Adrenal gland (tissue), 12 donors: ENCODE results near the gene ASB2. TPM values are rescaled to one million over a fixed set of nuclear protein-coding genes. Genes with fewer than 3 reads are reported as not detected.

Experiments
- DNase-seq, 7 donors: peaks; one replicate each; pipeline ENCODE4 v3.0.0-alpha.2; 2019 to 2020
- H3K27ac ChIP-seq, 5 donors: fragments of 200-600 bp; sonication (generic) in 4 of 5; 1 replicate in 3 of 5; 2 replicates in 2 of 5; pipeline versions ENCODE4 v1.5.1 to v1.8.0; 2016 to 2020; ENCODE audit warnings: mild to moderate bottlenecking in 1 of 5
- H3K27me3 ChIP-seq: fragments of 200-600 bp; 2 replicates; pipeline ENCODE4 v1.8.0; 2021
- H3K36me3 ChIP-seq, 2 donors: fragments of 200-600 bp; replicated peaks in 1 of 2; 1 replicate in 1 of 2; 2 replicates in 1 of 2; pipeline versions ENCODE4 v1.5.1 to v1.8.0; 2018 to 2022
- H3K4me1 ChIP-seq, 2 donors: fragments of 200-600 bp; replicated peaks in 1 of 2; 1 replicate in 1 of 2; 2 replicates in 1 of 2; pipeline versions ENCODE4 v1.5.1 to v1.8.0; 2018 to 2021
- H3K4me3 ChIP-seq, 4 donors: fragments of 200-600 bp; sonication (generic) in 3 of 4; one replicate each; pipeline ENCODE4 v1.5.1; 2016 to 2018
- H3K9me3 ChIP-seq, 3 donors: fragments of 200-600 bp; sonication (generic) in 1 of 3; replicated peaks in 1 of 3; 1 replicate in 2 of 3; 2 replicates in 1 of 3; pipeline versions ENCODE4 v1.5.1 to v1.8.0; 2016 to 2021
- CTCF ChIP-seq, 6 experiments: fragments of 450-650 bp in 4 of 6; fragments of 200-600 bp in 2 of 6; sonication (generic) in 1 of 6; IDR thresholded peaks; 1 replicate in 5 of 6; 2 replicates in 1 of 6; pipeline versions ENCODE4 v1.5.1 to v1.8.0; 2016 to 2021; ENCODE audit warnings: antibody characterized with exemption in 6 of 6, mild to moderate bottlenecking in 2 of 6, moderate library complexity in 1 of 6
- POLR2A ChIP-seq, 2 donors: fragments of 450-650 bp; IDR thresholded peaks; one replicate each; pipeline ENCODE4 v1.6.1; 2017; ENCODE audit warnings: antibody characterized with exemption in 2 of 2, mild to moderate bottlenecking in 2 of 2, moderate library complexity in 1 of 2
- WGBS, 4 donors: extraction: QIAGEN DNeasy Blood & Tissue Kit in 2 of 4; methylation state at CpG; one replicate each; pipeline versions ENCODE4 v1.1.5 to v1.1.7; 2013 to 2017; 5-methylcytosine and 5-hydroxymethylcytosine counted together
- intact Hi-C, 2 donors: fragments of 100-400 bp; cut with DNase I; formaldehyde crosslinking; loops; one replicate each; pipeline versions ENCODE4 v1.14.1 to v1.15.0; 2022 to 2023
- polyA plus RNA-seq, 3 donors: library from polyadenylated mRNA; stranded (reverse); fragments of 200-250 nt in 2 of 3; fragments of 350-450 nt in 1 of 3; fragmentation: Illumina TruSeq in 1 of 3; extraction: RNeasy Lipid Tissue Mini Kit (QIAGEN cat#74804) in 1 of 3; gene quantifications; one replicate each; pipeline ENCODE4 v1.2.3, GENCODE V29; 2013 to 2014
- total RNA-seq, 9 donors: library from RNA; depleted of rRNA in 4 of 9; stranded (reverse); fragments of >200 nt in 4 of 9; fragments of 120-200 nt in 1 of 9; fragmentation: NEBNext Ultra II Directional in 1 of 9; extraction: Animal tissue kit (Norgen Biotek cat#: 25700) in 1 of 9; gene quantifications; one replicate each; pipeline versions ENCODE4 v1.1.0 to v1.2.4, GENCODE V29; 2013 to 2023
- donor health status: healthy with polysubstance abuse.
- donor health status: Bipolar disorder and iron deficiency.
- donor health status: DM: yes; HTN: yes; CAD: no.
- donor health status: DM: no; HTN: no; CAD: no.
- donor health status: DM: no; HTN: no; CAD: no.
- donor health status: DM: yes; HTN: yes; CAD: no.

The ASB2 gene
- total and polyA plus RNA-seq, 12 donors: 0.19 to 5.9 (median 0.66) TPM; not detected in 1

GRCh38 chr14:93989939-93990338 lies 13.6 kb upstream of the ASB2 start:
- 65 to 73% (median 72%) methylated on average over 4 of the region's 4 CpGs for WGBS, 4 donors
- H3K9me3 ChIP-seq: no peaks in the 10 kb centered on the region
- H3K27me3 ChIP-seq: no peaks in the 10 kb centered on the region
- no peak for DNase-seq
- H3K36me3 ChIP-seq: no peaks in the 10 kb centered on the region
- H3K4me1 ChIP-seq: peaks cover 0 to 6% of the 10 kb centered on the region in 2 donors
- H3K27ac ChIP-seq: no peak overlapping the region
- no peak overlapping the region for H3K4me3 ChIP-seq
- intact Hi-C loops: no loop called here
- no peak for TF ChIP-seq POLR2A (IDR thresholded peaks at IDR 0.05)
- no peak for TF ChIP-seq CTCF (IDR thresholded peaks at IDR 0.05)

GRCh38 chr14:93987815-93988476 lies 11.6 kb upstream of the ASB2 start:
- no peak overlapping the region for H3K4me3 ChIP-seq
- no peak overlapping the region for H3K27ac ChIP-seq

DNA sequence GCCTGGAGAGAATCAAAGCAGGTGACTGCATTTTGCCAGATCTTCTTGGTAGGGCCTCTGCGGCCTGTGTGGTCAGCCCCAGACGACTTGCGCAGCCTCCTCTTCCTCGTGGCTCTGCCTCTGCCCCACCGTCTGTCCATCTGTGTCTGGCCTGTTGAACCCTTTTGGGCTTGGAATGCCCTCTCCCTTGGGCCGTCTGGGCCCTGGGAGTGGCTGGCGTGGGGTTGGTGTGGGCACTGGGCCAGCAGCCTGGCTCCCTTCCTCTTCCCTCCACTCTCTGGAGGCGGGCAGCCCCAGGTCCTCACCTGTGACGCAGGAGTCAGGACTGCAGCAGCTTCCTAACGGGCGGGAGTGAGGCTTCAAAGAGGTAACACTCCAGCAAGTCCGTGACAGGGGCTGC lies 11.0 kb upstream of the ASB2 start:
- no peaks in the 10 kb centered on the region for H3K9me3 ChIP-seq
- no peak overlapping the region for H3K27ac ChIP-seq
- no peak overlapping the region for H3K4me3 ChIP-seq
- no peak for DNase-seq
- no peaks in the 10 kb centered on the region for H3K27me3 ChIP-seq
- no peaks in the 10 kb centered on the region for H3K36me3 ChIP-seq
- intact Hi-C loops: no loop called here
- no peak for TF ChIP-seq POLR2A (IDR thresholded peaks at IDR 0.05)
- no peak for TF ChIP-seq CTCF (IDR thresholded peaks at IDR 0.05)
- no peaks in the 10 kb centered on the region for H3K4me1 ChIP-seq
- 78 to 95% (median 85%) methylated on average over 5 to 12 of the region's 12 CpGs for WGBS, 4 donors

More at GRCh38 chr14:93987815-93988476, 11.6 kb upstream of the ASB2 start:
- Histone ChIP-seq H3K27me3 (no peaks in the 10 kb centered on the region), H3K36me3 (no peaks in the 10 kb centered on the region), H3K9me3 (no peaks in the 10 kb centered on the region), H3K4me1 (no peaks in the 10 kb centered on the region)
- no peak for DNase-seq
- TF ChIP-seq POLR2A (IDR thresholded peaks at IDR 0.05) (no peak), CTCF (IDR thresholded peaks at IDR 0.05) (no peak)
- intact Hi-C loops: no loop called here
- 68 to 86% (median 83%) methylated on average over 2 to 3 of the region's 3 CpGs for WGBS, 4 donors

GRCh38 chr14:93986955-93987354 lies 10.6 kb upstream of the ASB2 start:
- Histone ChIP-seq H3K4me1 (no peaks in the 10 kb centered on the region), H3K27me3 (no peaks in the 10 kb centered on the region), H3K27ac (no peak overlapping the region), H3K9me3 (no peaks in the 10 kb centered on the region), H3K36me3 (no peaks in the 10 kb centered on the region), H3K4me3 (no peak overlapping the region)
- TF ChIP-seq POLR2A (IDR thresholded peaks at IDR 0.05) (no peak), CTCF (IDR thresholded peaks at IDR 0.05) (no peak)
- intact Hi-C loops: no loop called here
- 76 to 84% (median 79%) methylated on average over 6 to 9 of the region's 9 CpGs for WGBS, 4 donors
- DNase-seq: no peak
